ENCODE measurements around the gene BLOC1S1. TPM values are rescaled to one million over a fixed set of nuclear protein-coding genes. Genes with fewer than 3 reads are reported as not detected.

Gene BLOC1S1
- polyA plus RNA-seq, 1 donor = 103 TPM

- DNase-seq (ENCODE audit: low read depth) = no peak
These were observed 3.9 kb upstream of the BLOC1S1 start for GRCh38 chr12:55711786-55712553.

DNA sequence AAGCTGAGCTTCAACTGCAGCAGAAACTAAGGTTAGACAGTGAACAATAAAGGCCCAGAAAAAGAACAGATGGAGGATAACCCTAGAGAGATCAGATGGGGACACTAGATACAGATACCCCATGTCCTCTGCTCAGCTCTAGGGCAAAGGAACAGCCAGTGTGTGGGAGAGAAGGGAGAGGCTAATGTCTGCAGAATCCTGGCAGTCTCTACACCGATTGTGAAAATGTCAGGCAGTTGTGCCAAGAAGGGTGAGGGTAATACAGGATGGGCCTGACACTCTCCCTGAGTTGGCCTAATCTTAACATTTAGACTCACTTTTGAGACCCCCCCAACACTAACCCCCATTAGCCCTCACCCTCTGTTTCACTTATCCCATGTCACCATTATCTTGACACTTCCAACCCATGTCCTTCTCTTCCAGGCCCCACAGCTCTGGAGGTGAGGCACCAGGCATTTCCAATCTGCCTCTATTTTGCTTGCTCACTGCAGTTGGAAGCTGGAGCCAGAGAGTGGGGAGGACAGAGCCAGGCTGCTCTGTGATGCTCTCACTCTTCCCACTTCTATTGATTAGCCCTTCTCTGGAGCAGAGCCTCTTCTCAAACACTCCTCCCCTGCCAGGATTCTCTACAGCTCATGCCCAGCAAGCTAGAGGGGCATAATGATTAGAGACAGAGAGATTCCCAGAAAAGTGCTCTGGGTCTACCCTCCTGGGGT is 3.0 kb upstream of the BLOC1S1 start:
- DNase-seq (ENCODE audit: low read depth) = no peak

GRCh38 chr12:55713721-55714120 is 2.1 kb upstream of the BLOC1S1 start:
- DNase-seq (ENCODE audit: low read depth) = no peak

DNA sequence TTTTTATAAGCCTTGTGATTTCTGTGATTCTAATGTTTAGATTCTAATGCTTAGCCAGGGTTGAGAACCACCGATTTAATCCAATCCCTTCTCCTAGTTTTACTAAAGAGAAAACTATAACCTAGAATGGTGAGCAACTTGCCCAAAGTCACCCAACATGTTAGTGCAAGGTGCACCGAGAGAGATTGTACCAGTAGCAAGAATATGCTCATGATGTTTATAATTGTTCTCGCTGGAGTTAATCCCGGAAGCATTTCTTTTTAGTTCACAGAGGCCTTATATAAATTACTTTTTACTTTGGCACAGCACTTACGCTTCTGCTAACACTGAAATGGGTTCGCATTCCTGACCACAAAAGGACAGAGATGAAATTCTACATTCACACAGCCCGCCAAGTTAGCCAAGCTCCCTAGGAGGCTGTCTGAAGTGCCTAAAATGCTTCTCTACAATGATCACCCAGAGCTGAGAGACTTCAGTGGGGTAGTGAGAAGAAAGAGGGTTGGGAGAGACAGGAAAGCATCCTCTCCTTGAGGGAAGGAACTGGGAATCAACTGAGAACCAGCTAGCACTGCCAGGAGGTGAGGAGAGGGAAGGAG is 579 bp upstream of the BLOC1S1 start:
- no peak for DNase-seq (ENCODE audit: low read depth)

DNA sequence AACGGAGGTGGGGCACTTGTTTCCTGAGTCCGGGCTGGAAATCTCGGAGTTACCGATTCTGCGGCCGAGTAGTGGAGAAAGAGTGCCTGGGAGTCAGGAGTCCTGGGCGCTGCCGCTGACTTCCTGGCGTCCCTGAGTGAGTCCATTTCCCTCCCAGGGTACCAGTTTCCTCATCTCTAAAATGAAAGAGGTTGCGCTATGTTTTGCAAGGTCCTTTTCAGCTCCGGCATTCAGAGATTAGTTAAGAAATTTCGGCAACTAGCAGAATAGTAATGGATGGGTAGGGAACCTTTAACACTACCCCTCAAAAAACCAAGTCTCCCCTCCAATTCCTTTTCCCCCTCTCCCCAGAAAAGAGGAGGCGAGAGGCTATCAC is 724 bp downstream of the BLOC1S1 start:
- DNase-seq (ENCODE audit: low read depth) = no peak

- DNase-seq (ENCODE audit: low read depth) = no peak
These were observed 1.5 kb downstream of the BLOC1S1 start for GRCh38 chr12:55717011-55718007.

DNA sequence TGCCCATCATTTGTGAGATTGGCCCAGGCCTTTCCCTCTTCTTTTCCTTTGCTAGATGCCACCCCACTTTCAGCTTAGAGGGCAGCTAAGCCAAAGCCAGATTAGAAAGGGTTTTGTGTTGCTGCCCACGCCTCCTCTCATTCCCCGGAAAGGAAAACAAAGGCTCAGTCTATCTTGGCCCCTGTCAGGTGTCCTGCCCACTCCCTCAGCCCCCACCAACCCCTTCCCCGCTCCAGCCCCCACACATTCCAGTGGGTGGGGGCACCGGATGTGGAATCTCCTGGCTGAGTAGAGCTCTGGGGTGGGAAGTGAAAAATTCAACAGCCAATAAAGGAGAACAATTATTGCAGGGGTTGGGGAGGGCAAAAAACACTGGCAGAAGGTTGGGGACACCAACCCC is 2.2 kb downstream of the BLOC1S1 start:
- no peak for DNase-seq (ENCODE audit: low read depth)

DNA sequence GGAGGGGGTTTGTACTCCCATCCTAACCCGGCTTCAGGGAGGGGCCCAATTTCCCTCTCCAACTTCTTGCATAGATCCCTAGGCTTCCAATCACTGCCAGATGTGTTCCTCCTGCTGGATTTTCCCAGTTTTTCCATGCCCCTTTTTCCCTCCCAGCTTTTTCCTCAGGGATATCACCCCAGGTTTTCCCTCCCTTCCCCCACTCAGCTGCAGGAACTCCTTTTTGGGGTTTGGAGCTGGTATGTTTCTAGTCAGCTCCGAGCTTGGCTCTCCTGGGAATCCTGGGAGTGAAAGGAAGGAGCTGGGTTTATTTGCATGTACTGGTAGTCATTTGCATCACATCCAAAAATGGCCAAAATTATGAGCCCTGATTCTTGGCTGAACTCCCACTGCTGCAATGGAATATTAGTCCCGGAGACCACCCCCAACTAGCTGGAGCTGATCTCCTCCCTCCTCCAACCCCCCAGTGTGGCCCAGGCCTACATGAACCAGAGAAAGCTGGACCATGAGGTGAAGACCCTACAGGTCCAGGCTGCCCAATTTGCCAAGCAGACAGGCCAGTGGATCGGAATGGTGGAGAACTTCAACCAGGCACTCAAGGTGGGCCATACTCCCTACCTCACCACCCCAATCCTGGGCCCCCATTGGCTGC is 2.9 kb downstream of the BLOC1S1 start:
- DNase-seq (ENCODE audit: low read depth) = no peak

- no peak for DNase-seq (ENCODE audit: low read depth)
These were observed 3.5 kb downstream of the BLOC1S1 start for GRCh38 chr12:55719371-55719770.

- DNase-seq (ENCODE audit: low read depth) = no peak
These were observed 4.3 kb downstream of the BLOC1S1 start, which contains the start of gene RDH5 for GRCh38 chr12:55720071-55720564. Gene RDH5, plus strand, starts transcription at chr12:55720393. Its CDS starts 792 bp downstream, at chr12:55721185.

DNA sequence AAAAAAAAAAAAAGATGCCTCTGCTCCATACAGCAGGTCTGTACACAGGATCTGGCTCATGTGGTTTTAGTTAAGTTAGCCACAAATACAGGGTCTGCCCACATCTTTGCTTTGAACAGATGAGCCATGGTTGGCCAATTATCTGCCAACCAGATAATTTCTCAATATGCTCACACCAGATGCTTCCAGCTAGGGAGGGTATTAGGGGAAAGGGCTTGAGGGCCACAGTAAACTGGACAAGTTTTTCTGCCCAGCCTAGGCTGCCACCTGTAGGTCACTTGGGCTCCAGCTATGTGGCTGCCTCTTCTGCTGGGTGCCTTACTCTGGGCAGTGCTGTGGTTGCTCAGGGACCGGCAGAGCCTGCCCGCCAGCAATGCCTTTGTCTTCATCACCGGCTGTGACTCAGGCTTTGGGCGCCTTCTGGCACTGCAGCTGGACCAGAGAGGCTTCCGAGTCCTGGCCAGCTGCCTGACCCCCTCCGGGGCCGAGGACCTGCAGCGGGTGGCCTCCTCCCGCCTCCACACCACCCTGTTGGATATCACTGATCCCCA is 5.1 kb downstream of the BLOC1S1 start:
- no peak for DNase-seq (ENCODE audit: low read depth)

- DNase-seq (ENCODE audit: low read depth) = no peak
These were observed 5.9 kb downstream of the BLOC1S1 start for GRCh38 chr12:55721601-55722213.

- DNase-seq (ENCODE audit: low read depth) = no peak
These were observed 7.1 kb downstream of the BLOC1S1 start for GRCh38 chr12:55722948-55723347.

GRCh38 chr12:55723516-55724225 is 7.8 kb downstream of the BLOC1S1 start:
- DNase-seq (ENCODE audit: low read depth) = no peak

DNA sequence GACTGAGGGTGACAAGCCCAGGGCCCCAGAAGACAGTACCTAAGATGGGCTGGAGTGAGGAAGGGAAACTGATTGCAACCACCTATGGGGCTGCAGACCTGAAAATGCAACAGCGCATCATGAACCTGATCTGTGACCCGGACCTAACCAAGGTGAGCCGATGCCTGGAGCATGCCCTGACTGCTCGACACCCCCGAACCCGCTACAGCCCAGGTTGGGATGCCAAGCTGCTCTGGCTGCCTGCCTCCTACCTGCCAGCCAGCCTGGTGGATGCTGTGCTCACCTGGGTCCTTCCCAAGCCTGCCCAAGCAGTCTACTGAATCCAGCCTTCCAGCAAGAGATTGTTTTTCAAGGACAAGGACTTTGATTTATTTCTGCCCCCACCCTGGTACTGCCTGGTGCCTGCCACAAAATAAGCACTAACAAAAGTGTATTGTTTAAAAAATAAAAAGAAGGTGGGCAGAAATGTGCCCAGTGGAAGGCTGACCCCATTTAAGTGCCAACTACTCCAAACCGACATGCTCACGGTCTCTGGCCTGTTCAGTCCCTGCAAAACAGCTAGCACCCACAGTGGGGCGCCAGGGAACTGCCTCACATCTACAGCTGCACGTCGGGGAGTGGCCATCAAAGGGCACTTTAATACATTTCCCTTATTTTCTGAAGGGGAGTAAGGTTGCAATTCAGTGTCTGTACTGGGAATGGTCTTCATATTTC is 8.5 kb downstream of the BLOC1S1 start:
- no peak for DNase-seq (ENCODE audit: low read depth)

GRCh38 chr12:55724940-55725309 is 9.1 kb downstream of the BLOC1S1 start:
- no peak for DNase-seq (ENCODE audit: low read depth)

DNA sequence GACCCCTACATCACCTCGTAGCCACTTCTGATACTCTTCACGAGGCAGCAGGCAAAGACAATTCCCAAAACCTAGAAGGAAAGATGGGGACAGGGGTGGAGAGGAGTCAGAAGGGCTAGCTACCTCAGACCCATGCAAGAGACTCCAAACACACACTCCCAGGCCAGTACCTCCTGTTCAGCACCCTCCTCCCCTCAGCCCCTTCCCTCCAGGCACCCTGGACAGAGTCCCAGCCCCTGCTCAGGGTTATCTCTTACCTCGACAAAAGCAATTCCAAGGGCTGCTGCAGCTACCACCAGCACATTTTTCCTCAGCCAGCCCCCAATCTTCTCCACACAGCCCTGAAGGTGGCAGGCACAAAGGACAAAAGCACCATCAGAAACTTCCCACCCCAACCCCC is 9.7 kb downstream of the BLOC1S1 start:
- no peak for DNase-seq (ENCODE audit: low read depth)

DNA sequence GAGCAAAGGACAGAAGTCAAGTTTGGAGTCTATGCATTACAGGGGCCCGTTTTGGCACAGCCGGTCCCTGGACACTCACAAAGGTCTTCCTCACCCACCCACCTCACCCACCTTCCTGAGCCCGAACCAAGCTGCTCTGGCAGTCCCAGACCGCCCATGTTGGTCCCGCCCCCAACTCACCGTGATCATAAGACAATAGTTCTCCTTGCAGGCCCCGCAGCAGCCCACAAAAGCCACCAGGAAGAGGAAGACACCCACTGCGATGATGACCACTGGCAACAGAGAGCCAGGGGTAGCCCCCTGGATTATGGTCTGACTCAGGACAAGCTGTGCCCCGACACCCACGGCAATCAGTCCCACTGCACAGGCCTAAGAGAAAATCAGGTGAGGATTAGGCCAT is 11.1 kb downstream of the BLOC1S1 start:
- DNase-seq (ENCODE audit: low read depth) = no peak

DNA sequence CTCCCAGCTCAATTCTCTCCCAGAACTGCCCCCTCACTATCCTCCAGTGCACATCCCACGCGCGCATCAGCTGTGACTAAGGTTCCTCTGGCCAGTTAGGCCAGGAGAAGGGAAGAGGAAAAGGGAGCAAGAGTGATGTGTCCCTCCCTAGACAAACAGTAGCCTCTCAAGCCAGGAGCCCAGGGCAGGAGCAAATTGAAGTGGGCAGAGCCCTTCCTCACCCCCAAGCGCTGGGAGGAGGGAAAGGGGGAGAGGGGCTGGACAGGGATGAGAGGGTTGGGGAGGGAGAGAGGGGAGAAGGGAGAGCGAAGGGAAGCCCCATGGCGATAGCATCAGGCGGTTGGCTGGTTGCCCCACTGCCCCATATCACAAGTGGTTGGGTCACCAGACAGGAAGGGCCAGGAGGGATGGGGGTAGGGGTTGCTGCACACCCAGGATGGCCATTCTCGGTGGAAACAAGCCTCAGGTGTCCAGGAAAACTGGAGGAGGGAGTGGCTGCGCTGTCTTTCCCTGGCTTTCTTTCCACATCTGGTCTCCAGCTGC is 11.9 kb downstream of the BLOC1S1 start:
- no peak for DNase-seq (ENCODE audit: low read depth)

Measured in forelimb muscle (tissue), 1 donor.